Osteocyte (in vitro differentiated cells): Measurements from ENCODE around the gene FAM228B. TPM values are rescaled to one million over a fixed set of nuclear protein-coding genes. Genes with fewer than 3 reads are reported as not detected.

ENCODE experiments used
- DNase-seq: peaks from one replicate; pipeline ENCODE4 v3.0.0; 2021; ENCODE audit warnings: mixed read lengths; ENCODE audit not compliant: unreplicated experiment; ENCODE audit errors: extremely low spot score
- H3K27ac Mint-ChIP-seq: one replicate; pipeline ENCODE4 v1.8.0; 2021; ENCODE audit warnings: mild to moderate bottlenecking, mixed read lengths; ENCODE audit not compliant: unreplicated experiment
- H3K27me3 Mint-ChIP-seq: one replicate; pipeline ENCODE4 v1.8.0; 2021; ENCODE audit warnings: mixed read lengths; ENCODE audit not compliant: unreplicated experiment
- H3K36me3 Mint-ChIP-seq: one replicate; pipeline ENCODE4 v1.8.0; 2021; ENCODE audit warnings: mixed read lengths; ENCODE audit not compliant: unreplicated experiment
- H3K4me1 Mint-ChIP-seq: one replicate; pipeline ENCODE4 v1.8.0; 2021; ENCODE audit warnings: mixed read lengths; ENCODE audit not compliant: unreplicated experiment
- H3K4me3 Mint-ChIP-seq: one replicate; pipeline ENCODE4 v1.8.0; 2021; ENCODE audit warnings: mild to moderate bottlenecking, moderate library complexity, mixed read lengths; ENCODE audit not compliant: unreplicated experiment
- H3K9me3 Mint-ChIP-seq: one replicate; pipeline ENCODE4 v1.8.0; 2021; ENCODE audit warnings: mixed read lengths; ENCODE audit not compliant: unreplicated experiment
- total RNA-seq: library from RNA; stranded (reverse); gene quantifications from 2 replicates; pipeline ENCODE4 v1.2.1, GENCODE V29; 2021
- TF ChIP-seq, protein P1 (sequence below): fragments of 200-600 bp; sonication (generic); IDR thresholded peaks from 2 replicates; pipeline ENCODE4 v1.5.0; 2021; ENCODE audit warnings: antibody characterized with exemption, mild to moderate bottlenecking, moderate library complexity

The FAM228B gene
- total RNA-seq, 1 donor from 2014 or later = 19.5 TPM

DNA sequence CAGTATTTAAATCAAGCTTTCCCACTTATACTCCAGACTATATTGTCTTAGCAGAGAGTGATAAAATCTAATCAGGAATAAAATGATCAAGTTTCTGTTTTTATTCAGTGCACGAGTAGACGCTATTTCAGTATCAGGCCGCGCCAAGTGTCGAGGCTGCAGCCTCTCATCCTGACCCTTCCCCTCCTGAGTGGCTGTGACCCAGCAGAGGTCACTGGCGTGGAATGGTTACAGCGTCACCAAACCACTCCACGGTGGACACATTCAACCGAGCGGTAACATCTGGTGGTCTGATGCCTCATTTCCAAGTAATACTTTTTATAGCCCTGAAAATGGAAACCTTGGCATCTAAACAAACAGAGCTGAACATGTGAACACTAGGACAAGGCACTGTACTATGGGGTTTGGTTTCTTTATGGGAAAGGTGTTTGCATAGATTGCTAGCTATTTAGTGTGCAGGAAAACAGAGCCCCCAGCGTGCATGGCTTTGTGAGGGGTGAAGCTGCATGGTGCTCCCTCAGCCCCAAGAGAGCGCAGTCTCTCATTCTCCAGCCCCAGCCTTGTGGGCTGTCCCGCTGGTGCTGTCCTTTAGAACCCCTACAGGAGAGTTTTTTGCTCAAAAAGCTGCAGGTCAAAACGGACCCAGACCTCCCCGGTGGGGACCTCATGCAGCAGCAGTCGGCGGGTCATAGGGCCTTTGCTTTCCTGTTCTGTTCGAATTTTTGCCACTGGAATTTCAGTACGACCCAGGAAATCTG is 79.9 kb downstream of the FAM228B start:
- Mint-ChIP-seq H3K27me3 (no peaks in the 10 kb centered on the region), H3K9me3 (no peaks in the 10 kb centered on the region), H3K36me3 (peaks cover 57% of the 10 kb centered on the region), H3K4me3 (no peak overlapping the region), H3K4me1 (peaks cover 4% of the 10 kb centered on the region), H3K27ac (no peak overlapping the region)
- no peak for DNase-seq
- TF ChIP-seq, protein P1, sequence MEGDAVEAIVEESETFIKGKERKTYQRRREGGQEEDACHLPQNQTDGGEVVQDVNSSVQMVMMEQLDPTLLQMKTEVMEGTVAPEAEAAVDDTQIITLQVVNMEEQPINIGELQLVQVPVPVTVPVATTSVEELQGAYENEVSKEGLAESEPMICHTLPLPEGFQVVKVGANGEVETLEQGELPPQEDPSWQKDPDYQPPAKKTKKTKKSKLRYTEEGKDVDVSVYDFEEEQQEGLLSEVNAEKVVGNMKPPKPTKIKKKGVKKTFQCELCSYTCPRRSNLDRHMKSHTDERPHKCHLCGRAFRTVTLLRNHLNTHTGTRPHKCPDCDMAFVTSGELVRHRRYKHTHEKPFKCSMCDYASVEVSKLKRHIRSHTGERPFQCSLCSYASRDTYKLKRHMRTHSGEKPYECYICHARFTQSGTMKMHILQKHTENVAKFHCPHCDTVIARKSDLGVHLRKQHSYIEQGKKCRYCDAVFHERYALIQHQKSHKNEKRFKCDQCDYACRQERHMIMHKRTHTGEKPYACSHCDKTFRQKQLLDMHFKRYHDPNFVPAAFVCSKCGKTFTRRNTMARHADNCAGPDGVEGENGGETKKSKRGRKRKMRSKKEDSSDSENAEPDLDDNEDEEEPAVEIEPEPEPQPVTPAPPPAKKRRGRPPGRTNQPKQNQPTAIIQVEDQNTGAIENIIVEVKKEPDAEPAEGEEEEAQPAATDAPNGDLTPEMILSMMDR = no peak

- H3K4me3 Mint-ChIP-seq = no peak overlapping the region
- no peak for DNase-seq
- TF ChIP-seq, protein P1 = no peak
- no peaks in the 10 kb centered on the region for H3K9me3 Mint-ChIP-seq
- H3K27ac Mint-ChIP-seq = no peak overlapping the region
- H3K36me3 Mint-ChIP-seq = peaks cover 59% of the 10 kb centered on the region
- H3K27me3 Mint-ChIP-seq = no peaks in the 10 kb centered on the region
- peaks cover 4% of the 10 kb centered on the region for H3K4me1 Mint-ChIP-seq
Observed at GRCh38 chr2:24203787-24204150, 80.5 kb downstream of the FAM228B start.

- Mint-ChIP-seq H3K4me3 (no peak overlapping the region), H3K4me1 (peaks cover 4% of the 10 kb centered on the region), H3K27ac (no peak overlapping the region), H3K9me3 (no peaks in the 10 kb centered on the region), H3K27me3 (no peaks in the 10 kb centered on the region), H3K36me3 (peaks cover 61% of the 10 kb centered on the region)
- no peak for DNase-seq
- TF ChIP-seq, protein P1 = no peak
Observed at GRCh38 chr2:24204505-24204904, 81.2 kb downstream of the FAM228B start.

DNA sequence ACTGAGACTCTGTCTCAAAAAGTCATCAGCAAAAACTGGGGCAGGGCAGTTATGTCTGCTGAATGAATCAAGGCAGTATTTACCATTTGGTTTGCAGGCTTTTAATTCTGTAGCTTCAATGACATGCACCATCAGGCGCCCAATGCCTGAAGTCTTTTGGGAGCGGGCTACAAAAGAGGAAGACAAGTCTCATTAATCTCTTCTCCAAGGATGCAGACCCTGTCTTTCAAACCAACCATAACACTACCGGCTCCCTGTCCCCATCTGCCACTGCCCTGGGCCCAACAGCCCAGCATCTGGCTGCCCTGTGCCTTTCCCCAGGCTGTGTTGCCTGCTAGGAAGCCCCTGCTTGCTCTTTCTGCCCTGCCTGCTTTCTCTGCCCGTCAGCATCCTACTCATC is 81.9 kb downstream of the FAM228B start:
- Mint-ChIP-seq H3K27me3 (no peaks in the 10 kb centered on the region), H3K4me1 (peaks cover 9% of the 10 kb centered on the region), H3K4me3 (no peak overlapping the region), H3K36me3 (peaks cover 55% of the 10 kb centered on the region), H3K9me3 (no peaks in the 10 kb centered on the region), H3K27ac (no peak overlapping the region)
- TF ChIP-seq, protein P1 = no peak
- no peak for DNase-seq

GRCh38 chr2:24206242-24206641 is 83.0 kb downstream of the FAM228B start:
- H3K27me3 Mint-ChIP-seq = no peaks in the 10 kb centered on the region
- TF ChIP-seq, protein P1 = no peak
- peaks cover 52% of the 10 kb centered on the region for H3K36me3 Mint-ChIP-seq
- no peaks in the 10 kb centered on the region for H3K9me3 Mint-ChIP-seq
- no peak overlapping the region for H3K4me3 Mint-ChIP-seq
- H3K27ac Mint-ChIP-seq = no peak overlapping the region
- DNase-seq = peak; percentile 59
- H3K4me1 Mint-ChIP-seq = peaks cover 9% of the 10 kb centered on the region
